AG04450 (cell line): ENCODE measurements around the gene NEU3. TPM values are rescaled to one million over a fixed set of nuclear protein-coding genes. Genes with fewer than 3 reads are reported as not detected.
"Not testable (repeated sequence)": the region's sequence is repeated elsewhere in the genome, so short reads cannot be mapped to it uniquely, and the experiment has no call there.

Source experiments
- CTCF ChIA-PET: fragments of 300-600, 350-600 bp; formaldehyde crosslinking; extraction: SDS; loops from one replicate; lab custom pipeline; 2022; ENCODE audit warnings: antibody characterized with exemption, inconsistent platforms; lab: Charles Lee
- POLR2A ChIA-PET: fragments of 350-600 bp; formaldehyde crosslinking; extraction: SDS; loops from one replicate; lab custom pipeline; 2021; ENCODE audit warnings: antibody characterized with exemption, inconsistent platforms; lab: Yijun Ruan, JAX
- DNase-seq: peaks from one replicate; pipeline ENCODE4 v3.0.0-alpha.2; 2011; ENCODE audit warnings: low read depth, low spot score
- H3K27ac ChIP-seq: one replicate; pipeline ENCODE4 v1.5.1; 2012; ENCODE audit warnings: low read depth, low read length, control low read depth
- H3K27me3 ChIP-seq: one replicate; pipeline ENCODE4 v1.6.0; 2012; ENCODE audit warnings: low read length; ENCODE audit not compliant: control insufficient read depth, insufficient read depth
- H3K4me3 ChIP-seq: 2 replicates; pipeline ENCODE4 v1.5.1; 2011; ENCODE audit warnings: mild to moderate bottlenecking, low read depth, low read length, control low read depth
- H3K9me3 ChIP-seq: 2 replicates; pipeline ENCODE4 v1.5.1; 2012; ENCODE audit warnings: low read length; ENCODE audit not compliant: control insufficient read depth, insufficient read depth
- CTCF ChIP-seq: IDR thresholded peaks from 2 replicates; pipeline ENCODE4 v1.5.1; 2011; ENCODE audit warnings: low read depth, low read length, control low read depth, inconsistent platforms
- polyA plus RNA-seq: library from polyadenylated mRNA; depleted of rRNA; stranded (reverse); fragments of >200 nt; gene quantifications from 2 replicates; pipeline ENCODE4 v1.2.3, GENCODE V29; 2011

NEU3 gene
- polyA plus RNA-seq, 1 experiment = 5.6 TPM

DNA sequence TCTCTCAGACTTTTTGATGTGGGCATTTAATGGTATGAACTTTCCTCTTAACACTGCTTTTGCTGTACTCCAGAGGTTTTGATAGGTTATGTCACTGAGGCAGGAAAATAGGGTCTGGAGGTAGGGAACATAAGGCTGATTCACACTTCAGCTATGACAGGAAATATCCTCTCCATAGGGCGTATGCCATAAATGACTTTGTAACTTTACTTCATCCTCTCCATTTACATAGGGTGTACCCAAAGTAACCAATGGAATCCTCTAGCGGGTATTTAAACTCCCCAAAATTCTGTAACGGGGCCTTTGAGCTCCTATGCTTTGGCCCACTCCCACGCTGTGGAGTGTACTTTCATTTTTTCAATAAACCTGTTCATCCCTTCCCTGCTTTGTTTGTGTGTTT is 58.5 kb downstream of the NEU3 start:
- no peak for DNase-seq
- H3K4me3 ChIP-seq = no peak overlapping the region
- CTCF ChIA-PET = interaction anchor here (1.4 kb wide), 1 partner anchor 15 kb away, joined by 11 read pairs; no protein-coding TSS in a partner anchor
- no peak for TF ChIP-seq CTCF
- peaks cover 9% of the 10 kb centered on the region for H3K27me3 ChIP-seq
- H3K27ac ChIP-seq = no peak overlapping the region
- POLR2A ChIA-PET = no interaction called here
- H3K9me3 ChIP-seq = no peaks in the 10 kb centered on the region

- CTCF ChIA-PET = interaction anchor here (2.1 to 3.0 kb wide), 2 partner anchors 18 to 91 kb away, joined by 4 to 10 read pairs; no protein-coding TSS in a partner anchor
- H3K9me3 ChIP-seq, DNase-seq, POLR2A ChIA-PET, H3K4me3 ChIP-seq, H3K27me3 ChIP-seq, H3K27ac ChIP-seq: not testable (repeated sequence)
These were observed 61.0 kb downstream of the NEU3 start for GRCh38 chr11:75049501-75050266.

GRCh38 chr11:75050516-75050915 is 61.8 kb downstream of the NEU3 start:
- ChIA-PET POLR2A (no interaction called here), CTCF (interaction anchor here (3.0 kb wide), 1 partner anchor 19 kb away, joined by 10 read pairs; no protein-coding TSS in a partner anchor)

GRCh38 chr11:75051043-75051442 is 62.3 kb downstream of the NEU3 start:
- TF ChIP-seq CTCF = no peak
- no peaks in the 10 kb centered on the region for H3K9me3 ChIP-seq
- peaks cover 8% of the 10 kb centered on the region for H3K27me3 ChIP-seq
- no peak overlapping the region for H3K4me3 ChIP-seq
- POLR2A ChIA-PET = no interaction called here
- no peak for DNase-seq
- CTCF ChIA-PET = no interaction called here
- H3K27ac ChIP-seq = no peak overlapping the region

More at GRCh38 chr11:75050516-75050915, 61.8 kb downstream of the NEU3 start:
- TF ChIP-seq CTCF = no peak
- no peak overlapping the region for H3K27ac ChIP-seq
- no peaks in the 10 kb centered on the region for H3K9me3 ChIP-seq
- no peak overlapping the region for H3K4me3 ChIP-seq
- DNase-seq = no peak
- peaks cover 8% of the 10 kb centered on the region for H3K27me3 ChIP-seq

- no peak for DNase-seq
- CTCF ChIA-PET = no interaction called here
- Histone ChIP-seq H3K27ac (no peak overlapping the region), H3K4me3 (no peak overlapping the region), H3K9me3 (no peaks in the 10 kb centered on the region), H3K27me3 (peaks cover 8% of the 10 kb centered on the region)
- POLR2A ChIA-PET = no interaction called here
- TF ChIP-seq CTCF = no peak
These were observed 63.7 kb downstream of the NEU3 start for GRCh38 chr11:75052457-75052856.
